SKM-1 treated with dmso at 0.1 percent for 144 hours (cell line): ENCODE results near the gene NOM1.
"Not testable (repeated sequence)": the region's sequence is repeated elsewhere in the genome, so short reads cannot be mapped to it uniquely, and the experiment has no call there.

Source experiments
- DNase-seq: peaks from one replicate; lab custom pipeline; 2025; ENCODE audit not compliant: unreplicated experiment; lab: John Stamatoyannopoulos, UW

The NOM1 gene, protein sequence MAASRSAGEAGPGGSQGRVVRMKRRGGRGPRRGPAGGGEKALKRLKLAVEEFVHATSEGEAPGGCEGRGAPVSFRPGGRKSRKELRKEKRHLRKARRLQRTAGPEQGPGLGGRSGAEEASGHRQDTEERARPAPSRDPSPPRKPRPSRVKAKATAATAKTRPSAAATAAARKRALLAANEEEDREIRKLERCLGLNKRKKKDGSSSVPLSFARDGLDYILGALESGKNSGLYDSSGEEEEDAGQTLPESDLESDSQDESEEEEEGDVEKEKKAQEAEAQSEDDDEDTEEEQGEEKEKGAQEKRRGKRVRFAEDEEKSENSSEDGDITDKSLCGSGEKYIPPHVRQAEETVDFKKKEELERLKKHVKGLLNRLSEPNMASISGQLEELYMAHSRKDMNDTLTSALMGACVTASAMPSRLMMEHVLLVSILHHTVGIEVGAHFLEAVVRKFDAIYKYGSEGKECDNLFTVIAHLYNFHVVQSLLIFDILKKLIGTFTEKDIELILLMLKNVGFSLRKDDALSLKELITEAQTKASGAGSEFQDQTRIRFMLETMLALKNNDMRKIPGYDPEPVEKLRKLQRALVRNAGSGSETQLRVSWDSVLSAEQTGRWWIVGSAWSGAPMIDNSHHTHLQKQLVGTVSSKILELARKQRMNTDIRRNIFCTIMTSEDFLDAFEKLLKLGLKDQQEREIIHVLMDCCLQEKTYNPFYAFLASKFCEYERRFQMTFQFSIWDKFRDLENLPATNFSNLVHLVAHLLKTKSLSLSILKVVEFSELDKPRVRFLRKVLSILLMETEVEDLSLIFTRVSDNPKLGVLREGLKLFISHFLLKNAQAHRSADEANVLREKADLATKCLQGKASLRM

GRCh38 chr7:156949541-156950380 lies at the start of gene NOM1:
TSS of gene NOM1 (plus strand) at chr7:156949712. CDS start at chr7:156949738, 26 bp downstream.
- DNase-seq, result peak; percentile 11

GRCh38 chr7:156900093-156900492 lies 49.4 kb upstream of the NOM1 start:
- DNase-seq, result not testable (repeated sequence)

DNA sequence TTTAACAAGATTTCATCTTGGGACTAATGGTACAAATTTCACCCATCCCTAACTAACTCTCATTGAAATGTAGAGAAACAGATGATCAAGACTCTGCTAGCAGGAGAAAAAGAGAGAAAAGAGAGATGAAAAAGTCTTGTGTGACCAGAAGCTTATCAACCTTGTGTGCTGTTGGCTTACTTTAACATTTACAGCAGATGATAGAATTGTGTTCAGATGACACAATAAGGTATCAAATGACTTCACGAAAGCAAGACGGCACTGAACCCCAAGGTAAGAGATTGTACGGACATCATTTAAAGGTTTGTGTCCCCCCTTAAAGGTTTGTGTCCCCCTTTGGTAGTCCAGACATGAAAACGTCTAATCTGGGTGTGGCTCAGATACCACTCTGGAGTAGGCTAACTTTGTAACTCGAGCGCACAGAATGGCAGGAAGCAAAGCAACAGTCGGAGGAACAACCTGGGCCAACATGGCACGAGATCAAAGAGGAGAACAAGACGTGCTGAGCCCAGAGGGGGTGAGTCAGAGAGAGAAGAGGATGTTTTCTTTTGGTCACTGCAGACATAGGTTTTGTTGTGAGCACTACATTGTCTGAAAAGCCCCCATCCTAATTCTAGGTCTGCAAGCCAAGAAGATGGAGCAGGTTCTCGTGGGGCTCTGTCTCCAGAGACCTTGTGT lies 46.1 kb upstream of the NOM1 start:
- no peak for DNase-seq

DNA sequence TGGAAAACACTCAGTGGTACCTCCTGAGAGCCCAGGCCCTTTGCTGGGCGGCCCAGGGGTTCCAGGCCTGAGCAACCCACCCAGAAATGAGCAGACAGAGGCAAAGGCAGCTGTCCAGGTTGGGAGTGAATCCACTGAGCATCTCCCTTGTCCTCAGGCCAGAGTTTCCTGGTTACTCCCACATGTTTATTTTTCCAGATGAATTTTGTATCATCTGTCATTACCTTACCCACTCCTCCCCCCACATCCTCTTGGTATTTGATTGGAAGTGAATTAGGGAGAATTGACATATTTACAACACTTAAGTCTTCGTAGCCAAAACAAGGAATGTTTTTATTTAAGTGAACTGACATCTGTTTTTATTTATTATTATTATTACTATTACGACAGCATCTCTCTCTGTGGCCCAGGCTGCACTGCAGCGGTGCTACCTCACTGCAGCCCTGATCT lies 43.3 kb upstream of the NOM1 start:
- DNase-seq, result no peak

GRCh38 chr7:156907656-156908055 lies 41.9 kb upstream of the NOM1 start:
- DNase-seq, result no peak

DNA sequence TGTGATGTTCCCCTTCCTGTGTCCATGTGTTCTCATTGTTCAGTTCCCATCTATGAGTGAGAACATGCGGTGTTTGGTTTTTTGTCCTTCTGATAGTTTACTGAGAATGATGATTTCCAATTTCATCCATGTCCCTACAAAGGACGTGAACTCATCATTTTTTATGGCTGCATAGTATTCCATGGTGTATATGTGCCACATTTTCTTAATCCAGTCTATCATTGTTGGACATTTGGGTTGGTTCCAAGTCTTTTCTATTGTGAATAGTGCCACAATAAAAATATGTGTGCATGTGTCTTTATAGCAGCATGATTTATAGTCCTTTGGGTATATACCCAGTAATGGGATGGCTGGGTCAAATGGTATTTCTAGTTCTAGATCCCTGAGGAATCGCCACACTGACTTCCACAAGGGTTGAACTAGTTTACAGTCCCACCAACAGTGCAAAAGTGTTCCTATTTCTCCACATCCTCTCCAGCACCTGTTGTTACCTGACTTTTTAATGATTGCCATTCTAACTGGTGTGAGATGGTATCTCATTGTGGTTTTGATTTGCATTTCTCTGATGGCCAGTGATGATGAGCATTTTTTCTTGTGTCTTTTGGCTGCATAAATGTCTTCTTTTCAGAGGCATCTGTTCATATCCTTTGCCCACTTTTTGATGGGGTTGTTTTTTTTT lies 39.8 kb upstream of the NOM1 start:
- DNase-seq, result not testable (repeated sequence)

DNA sequence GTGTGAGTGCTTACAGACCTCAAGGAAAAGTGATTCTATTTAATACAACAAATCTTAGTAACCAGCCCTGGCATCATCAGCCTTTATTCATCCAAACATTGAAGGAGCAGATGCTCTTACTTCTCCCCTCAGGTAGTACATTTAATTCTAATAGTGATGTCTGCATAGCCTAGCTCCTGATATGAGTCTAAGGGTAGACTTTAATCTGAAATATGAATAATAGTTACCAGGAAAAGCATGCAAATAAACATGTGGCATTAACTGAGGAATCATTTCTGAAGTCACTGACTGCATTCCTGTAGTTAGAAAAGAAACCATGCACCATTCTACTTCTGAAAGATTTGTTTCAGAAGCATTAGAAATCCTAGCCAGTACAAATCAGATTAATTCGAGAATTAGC lies 30.9 kb upstream of the NOM1 start:
- DNase-seq, result no peak

- DNase-seq, result no peak
Observed at GRCh38 chr7:156919132-156919713, 30.3 kb upstream of the NOM1 start.

- no peak for DNase-seq
Observed at GRCh38 chr7:156920076-156920475, 29.4 kb upstream of the NOM1 start.

- DNase-seq, result not testable (repeated sequence)
Observed at GRCh38 chr7:156920487-156921373, 28.8 kb upstream of the NOM1 start.

- not testable (repeated sequence) for DNase-seq
Observed at GRCh38 chr7:156922304-156922703, 27.2 kb upstream of the NOM1 start.

GRCh38 chr7:156925821-156926220 lies 23.7 kb upstream of the NOM1 start:
- DNase-seq, result not testable (repeated sequence)

DNA sequence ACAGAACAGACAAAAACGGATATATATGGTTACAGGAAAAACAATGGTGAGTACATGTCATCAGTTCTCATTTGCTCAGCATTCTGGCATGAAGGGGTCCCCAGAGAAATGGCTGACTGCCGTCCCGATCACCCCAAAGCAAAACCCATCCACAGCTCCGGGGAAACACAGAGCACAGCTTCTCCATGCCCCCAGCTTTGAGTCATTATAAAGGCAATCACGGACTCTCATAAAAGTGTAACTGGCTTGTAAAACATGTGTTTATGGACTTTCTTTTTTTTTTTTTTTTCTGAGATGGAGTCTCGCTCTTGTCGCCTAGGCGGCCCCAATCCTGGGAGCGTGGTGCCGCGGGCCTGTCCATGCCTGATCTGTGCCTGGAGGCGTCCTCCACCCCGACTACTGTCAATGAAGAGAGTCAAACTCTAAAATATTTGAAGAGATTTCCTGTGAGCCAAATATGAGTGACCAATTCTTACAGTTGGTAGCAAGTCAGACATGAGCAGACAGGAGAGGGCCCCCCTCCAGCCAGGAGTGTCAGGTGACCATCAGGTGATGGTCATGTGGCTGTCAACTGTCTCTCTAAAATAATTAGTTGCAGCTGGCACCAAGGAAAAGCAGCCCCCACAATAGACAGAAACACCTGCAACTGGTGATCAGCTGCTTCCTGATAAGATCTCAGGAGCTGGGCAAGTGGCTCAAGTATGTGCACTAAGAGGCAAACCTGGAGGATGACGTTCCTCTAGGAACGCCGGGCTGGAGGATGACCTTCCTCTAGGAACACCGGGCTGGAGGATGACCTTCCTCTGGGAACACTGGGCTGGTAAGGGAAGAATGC lies 21.7 kb upstream of the NOM1 start:
- DNase-seq, result no peak

DNA sequence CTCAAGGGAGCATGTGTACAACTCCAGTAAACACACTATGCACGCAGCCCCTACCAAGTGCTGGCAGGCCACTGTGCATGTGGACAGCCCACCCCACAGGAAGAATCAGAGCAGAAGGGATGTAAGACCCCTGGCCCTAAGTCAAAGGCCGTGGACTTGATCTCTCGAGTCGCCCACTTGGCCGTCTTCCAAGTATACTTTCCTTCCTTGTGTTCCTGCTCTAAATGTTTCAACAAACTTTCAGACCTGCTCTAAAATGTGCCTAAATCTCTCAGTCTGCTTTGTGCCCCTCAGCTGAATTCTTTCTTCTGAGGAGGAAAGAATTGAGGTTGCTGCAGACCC lies 21.1 kb upstream of the NOM1 start:
- no peak for DNase-seq

DNA sequence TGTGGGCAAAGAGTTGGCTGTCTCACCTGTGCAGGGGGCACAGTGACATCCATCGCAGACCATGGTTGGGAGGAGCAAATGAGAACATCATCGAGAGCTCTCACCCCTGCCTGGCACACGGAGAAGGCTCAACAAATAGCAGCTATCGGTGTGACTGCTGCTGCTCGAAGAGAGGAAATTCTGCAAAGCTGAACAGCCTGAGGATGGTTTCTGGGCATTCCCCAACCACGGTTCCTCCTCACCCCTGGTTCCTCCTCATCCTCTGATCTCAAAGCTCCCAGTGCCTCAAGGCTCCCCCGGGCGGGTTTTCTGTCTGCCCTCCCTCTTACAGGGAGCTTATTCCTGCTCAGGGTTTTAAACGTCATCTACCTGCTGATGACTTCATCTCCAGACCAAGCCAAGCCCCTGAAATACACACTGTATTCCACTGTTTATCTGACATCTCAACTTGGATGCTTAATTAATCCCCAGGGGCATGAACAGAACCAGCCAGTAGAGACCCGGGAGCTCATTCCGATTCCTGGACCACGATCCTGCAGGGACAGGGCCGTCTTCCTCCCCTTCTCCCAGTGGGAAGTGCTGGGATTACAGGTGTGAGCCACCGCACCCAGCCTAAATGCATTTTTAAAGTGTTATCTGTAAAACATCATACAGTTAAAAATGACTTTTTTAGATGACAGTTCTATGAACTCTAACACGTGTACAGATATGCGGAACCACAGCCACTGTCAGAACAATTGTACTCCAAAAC lies 19.5 kb upstream of the NOM1 start:
- DNase-seq, result no peak

- no peak for DNase-seq
Observed at GRCh38 chr7:156932006-156932405, 17.5 kb upstream of the NOM1 start.

GRCh38 chr7:156935250-156935649 lies 14.3 kb upstream of the NOM1 start:
- no peak for DNase-seq
